ENCODE results near the gene ADGRV1.

DNA sequence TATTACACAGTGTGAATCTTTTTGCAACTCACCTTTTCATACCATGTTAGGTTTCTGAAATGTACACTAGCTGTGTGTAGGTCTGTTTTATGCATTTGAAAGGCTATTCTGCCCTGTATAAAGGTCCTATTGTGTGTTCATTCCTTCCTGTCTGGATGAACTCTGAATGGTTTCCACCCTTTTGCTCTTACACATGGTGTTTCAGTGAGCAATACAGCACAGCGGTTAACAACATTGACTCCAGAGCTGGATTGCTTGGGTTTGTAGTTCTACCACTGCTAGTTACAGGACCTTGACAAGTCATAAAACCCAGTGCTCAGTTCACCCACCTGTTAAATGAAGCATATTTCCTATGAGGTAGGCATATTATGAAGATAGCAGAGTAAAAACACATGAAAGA lies 331.6 kb downstream of the ADGRV1 start:
- no peak for TF ChIP-seq CTCF (IDR thresholded peaks at IDR 0.05)
- no peak for TF ChIP-seq POLR2AphosphoS5 (IDR thresholded peaks at IDR 0.05)
- TF ChIP-seq EP300 (IDR thresholded peaks at IDR 0.05): no peak
- no peak for TF ChIP-seq POLR2A (IDR thresholded peaks at IDR 0.05)

Data from stomach (tissue), 4 donors.